Ecto neural progenitor cell (in vitro differentiated cells): ENCODE data around the gene PPM1D.
"Not testable (repeated sequence)": the region's sequence is repeated elsewhere in the genome, so short reads cannot be mapped to it uniquely, and the experiment has no call there.

Source experiments
- DNase-seq: peaks from one replicate; pipeline ENCODE4 v3.0.0-alpha.2; 2018; ENCODE audit warnings: low spot score

Gene PPM1D

GRCh38 chr17:60622961-60623360 is 23.0 kb downstream of the PPM1D start:
- DNase-seq = no peak

- no peak for DNase-seq
Measured at GRCh38 chr17:60623415-60623814, 23.4 kb downstream of the PPM1D start.

GRCh38 chr17:60627124-60627523 is 27.1 kb downstream of the PPM1D start:
- no peak for DNase-seq

DNA sequence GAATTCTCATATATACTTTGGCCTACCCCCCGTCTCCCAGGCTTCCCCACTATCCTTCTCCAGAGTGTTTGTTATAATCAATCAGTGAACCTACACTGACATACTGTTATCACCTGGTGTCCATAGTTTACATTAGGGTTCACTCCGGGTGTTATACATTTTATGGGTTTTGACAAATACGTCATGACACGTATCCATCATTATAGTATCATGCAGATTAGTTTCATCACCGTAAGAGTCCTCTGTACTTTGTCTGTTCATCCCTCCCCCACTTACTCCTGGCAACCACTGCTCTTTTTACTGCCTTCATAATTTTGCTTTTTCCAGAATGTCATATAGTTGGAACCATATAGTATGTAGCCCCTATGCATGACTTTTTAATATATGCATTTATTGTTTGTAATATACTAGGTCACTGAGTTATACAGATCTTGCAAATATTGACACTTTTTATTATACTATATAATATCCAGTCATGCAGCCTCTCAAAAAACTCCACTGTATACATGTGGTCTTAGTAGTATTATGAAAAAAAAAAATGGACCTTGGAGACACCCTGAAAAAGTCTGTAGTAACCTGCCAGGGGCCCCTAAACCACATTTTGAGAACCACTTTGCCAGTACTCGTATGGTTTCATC is 28.4 kb downstream of the PPM1D start:
- no peak for DNase-seq

DNA sequence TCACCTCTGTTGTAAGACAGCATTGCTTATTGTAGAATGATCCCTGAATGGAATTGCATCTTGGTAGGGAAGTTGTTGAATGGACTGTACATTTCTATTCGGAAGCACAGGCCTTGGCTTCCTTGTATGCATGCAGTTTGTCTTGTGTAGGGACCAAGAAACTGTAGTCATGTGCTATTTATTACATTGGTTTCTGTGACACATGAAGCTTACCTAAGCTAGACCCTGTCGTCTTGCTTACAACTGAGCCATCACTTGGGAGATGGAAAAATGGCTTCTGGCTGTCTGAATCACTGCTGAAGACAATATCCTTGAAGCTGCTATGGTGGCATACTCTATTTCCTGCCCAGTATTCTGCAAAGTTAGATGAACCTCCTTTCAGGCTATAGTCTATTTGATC is 29.1 kb downstream of the PPM1D start:
- DNase-seq = no peak

DNA sequence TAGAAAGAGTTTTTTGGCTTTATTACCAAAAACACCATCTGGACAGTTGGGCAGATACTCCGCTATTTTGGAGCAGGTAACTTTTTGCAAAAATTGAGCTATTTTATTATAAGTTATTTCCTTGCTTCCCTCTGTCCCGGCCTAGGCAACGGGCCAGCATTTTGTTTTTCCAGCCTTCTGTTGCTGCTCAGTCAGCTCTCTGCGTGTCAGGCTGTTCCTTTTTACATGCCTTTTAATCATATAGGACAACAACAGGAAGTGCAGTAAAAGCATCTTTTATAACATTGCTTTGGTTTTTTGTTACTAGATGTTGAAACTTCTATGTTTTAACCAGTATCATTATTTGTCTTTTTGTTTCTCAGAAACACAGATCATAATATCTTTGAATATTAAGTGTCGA is 30.4 kb downstream of the PPM1D start:
- no peak for DNase-seq

GRCh38 chr17:60631119-60631518 is 31.1 kb downstream of the PPM1D start:
- no peak for DNase-seq

DNA sequence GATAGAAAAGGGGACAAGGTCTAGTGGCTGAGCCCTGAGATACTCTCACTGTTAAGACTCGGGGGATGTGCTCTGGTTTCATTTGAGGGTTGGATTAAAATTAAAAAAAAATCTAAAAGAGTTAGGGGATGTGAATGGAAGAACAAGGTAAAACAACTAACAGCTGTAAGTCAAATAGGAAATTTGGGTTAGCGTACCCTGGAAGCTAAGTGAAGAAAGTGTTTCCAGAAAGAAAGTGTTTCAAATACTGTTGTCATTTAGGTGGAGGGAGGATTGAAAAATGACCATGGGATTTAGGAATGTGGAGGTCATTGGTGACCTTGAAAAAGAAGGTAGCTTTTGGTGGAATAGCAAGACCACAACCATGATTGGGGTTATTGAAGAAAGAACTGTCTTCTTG is 37.7 kb downstream of the PPM1D start:
- no peak for DNase-seq

DNA sequence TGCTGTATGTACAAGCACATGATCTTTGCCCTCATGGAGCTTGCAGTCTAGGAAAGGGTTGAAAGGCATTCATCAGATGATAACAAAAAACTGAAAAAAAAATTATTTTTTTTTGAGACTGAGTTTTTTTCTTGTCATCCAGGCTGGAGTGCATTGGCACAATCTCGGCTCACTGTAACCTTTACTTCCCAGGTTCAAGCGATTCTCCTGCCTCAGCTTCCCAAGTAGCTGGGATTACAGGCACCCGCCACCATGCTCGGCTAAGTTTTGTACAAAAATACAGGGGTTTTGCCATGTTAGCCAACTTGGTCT is 39.0 kb downstream of the PPM1D start:
- DNase-seq = no peak

DNA sequence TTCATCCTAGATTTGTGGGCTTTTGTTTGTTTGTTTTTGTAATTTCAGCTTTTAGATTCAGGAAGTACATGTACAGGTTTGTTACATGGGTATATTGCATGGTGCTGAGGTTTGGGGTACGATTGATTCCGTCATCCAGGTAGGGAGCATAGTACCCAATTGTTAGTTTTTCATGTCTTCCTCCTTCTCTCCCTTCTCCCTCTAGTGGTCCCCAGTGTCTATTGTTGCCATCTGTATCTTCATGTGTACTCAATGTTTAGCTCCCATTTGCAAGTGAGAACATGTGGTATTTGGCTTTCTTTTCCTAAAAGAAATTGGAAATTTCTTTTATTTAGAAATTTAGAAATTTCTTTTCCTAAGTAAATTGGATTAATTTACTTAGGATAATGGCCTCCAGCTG is 40.5 kb downstream of the PPM1D start:
- DNase-seq = no peak

- DNase-seq = no peak
Measured at GRCh38 chr17:60641126-60641525, 41.1 kb downstream of the PPM1D start.

- peak; percentile 59 for DNase-seq
Measured at GRCh38 chr17:60641810-60642220, 41.8 kb downstream of the PPM1D start.

- DNase-seq = no peak
Measured at GRCh38 chr17:60645918-60646523, 46.0 kb downstream of the PPM1D start.

GRCh38 chr17:60646701-60647100 is 46.7 kb downstream of the PPM1D start:
- no peak for DNase-seq

DNA sequence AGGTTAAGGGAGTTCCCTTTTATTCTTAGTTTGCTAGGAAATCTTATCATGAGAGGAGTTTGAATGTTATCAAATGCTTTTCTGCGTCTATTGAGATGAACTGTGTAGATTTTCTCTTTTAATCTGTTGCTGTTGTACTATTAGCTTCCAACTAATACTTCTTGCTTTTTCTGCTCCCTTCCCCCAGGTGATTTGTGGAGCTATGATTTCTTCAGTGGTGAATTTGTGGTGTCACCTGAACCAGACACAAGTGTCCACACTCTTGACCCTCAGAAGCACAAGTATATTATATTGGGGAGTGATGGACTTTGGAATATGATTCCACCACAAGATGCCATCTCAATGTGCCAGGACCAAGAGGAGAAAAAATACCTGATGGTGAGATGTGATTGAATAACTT is 47.7 kb downstream of the PPM1D start:
- no peak for DNase-seq

DNA sequence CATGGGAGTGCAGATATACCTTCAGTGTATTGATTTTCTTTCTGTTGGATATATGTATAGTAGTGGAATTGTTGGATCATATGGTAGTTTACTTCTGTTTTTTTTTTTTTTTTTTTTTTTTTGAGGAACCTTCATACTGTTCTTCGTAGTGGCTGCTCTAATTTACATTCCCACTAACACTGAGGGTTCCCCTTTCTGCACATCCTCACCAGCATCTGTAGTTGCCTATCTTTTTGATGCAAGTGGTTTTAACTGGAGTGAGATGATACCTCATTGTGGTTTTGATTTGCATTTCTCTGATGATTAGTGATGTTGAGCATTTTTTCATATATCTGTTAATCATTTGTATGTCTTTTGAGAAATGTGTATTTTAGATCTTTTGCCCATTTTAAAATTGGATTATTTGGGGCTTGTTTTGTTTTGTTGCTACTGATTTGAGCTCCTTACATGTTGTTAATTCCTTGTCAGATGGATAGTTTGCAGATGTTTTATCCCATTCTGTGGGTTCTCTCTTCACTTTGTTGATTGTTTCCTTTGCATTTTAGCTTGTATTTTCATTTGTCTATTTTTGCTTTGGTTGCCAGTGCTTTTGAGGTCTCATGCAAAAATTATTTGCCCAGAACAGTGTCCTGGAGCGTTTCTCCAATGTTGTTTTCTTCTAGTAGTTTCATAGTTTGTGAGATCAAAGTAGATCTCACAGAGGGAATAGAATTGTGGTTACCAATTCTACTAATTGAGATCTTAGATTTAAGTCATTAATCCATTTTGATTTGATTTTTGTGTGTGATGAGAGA is 52.7 kb downstream of the PPM1D start:
- DNase-seq = no peak

- no peak for DNase-seq
Measured at GRCh38 chr17:60653569-60653968, 53.6 kb downstream of the PPM1D start.

DNA sequence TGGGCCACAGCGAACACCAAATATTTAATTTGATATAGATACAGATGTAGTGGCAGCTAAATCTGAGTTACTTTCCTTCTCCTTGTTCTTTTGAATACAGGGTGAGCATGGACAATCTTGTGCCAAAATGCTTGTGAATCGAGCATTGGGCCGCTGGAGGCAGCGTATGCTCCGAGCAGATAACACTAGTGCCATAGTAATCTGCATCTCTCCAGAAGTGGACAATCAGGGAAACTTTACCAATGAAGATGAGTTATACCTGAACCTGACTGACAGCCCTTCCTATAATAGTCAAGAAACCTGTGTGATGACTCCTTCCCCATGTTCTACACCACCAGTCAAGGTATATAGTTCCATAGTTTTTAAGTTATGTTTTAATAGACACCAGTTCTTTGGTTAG is 56.5 kb downstream of the PPM1D start:
- no peak for DNase-seq

GRCh38 chr17:60659156-60659555 is 59.2 kb downstream of the PPM1D start:
- no peak for DNase-seq

GRCh38 chr17:60661489-60661888 is 61.5 kb downstream of the PPM1D start:
- DNase-seq = no peak

DNA sequence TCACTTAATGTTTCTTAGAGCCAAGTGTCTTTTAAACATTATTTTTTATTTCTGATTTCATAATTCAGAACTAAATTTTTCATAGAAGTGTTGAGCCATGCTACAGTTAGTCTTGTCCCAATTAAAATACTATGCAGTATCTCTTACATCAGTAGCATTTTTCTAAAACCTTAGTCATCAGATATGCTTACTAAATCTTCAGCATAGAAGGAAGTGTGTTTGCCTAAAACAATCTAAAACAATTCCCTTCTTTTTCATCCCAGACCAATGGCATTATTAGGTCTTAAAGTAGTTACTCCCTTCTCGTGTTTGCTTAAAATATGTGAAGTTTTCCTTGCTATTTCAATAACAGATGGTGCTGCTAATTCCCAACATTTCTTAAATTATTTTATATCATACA is 64.0 kb downstream of the PPM1D start:
- DNase-seq = no peak

DNA sequence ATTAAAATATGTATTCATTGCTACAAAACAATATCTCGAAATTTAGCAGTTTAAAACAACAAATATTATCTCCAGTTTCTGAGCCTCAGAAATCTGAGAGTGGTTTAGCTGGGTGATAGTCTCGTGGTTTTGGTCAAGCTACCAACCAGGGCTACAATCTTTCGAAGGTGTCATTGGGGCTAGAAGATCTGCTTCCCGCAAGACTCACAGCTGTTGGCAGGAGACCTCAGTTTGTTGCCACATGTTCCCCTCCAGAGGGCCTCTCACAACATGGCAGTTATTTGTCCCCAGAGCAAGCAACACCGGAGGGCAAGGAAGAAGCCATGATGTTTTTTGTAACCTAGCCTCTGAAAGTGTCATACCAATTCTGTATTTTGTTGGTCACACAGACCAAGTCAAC is 65.6 kb downstream of the PPM1D start:
- DNase-seq = no peak

GRCh38 chr17:60668741-60669140 is 68.7 kb downstream of the PPM1D start:
- not testable (repeated sequence) for DNase-seq

DNA sequence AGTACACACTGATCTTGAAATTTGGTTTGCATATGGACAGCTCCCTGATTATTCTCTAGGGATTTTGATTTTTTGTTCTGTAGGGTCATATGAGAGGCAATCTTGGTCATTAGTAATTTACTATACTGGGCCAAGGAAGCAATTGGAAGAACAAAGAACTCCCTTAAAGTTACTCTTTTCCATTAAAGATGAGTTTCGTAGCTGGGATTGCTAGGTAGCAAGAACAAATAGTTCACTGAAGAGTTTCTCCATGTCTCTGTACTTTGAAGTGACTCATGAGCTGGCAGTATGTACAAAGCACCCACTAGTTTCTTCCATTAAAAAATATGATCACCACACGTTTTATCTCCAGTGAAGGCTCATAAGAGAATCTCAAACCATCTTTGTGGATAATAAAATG is 71.5 kb downstream of the PPM1D start:
- DNase-seq = no peak
